Neural cell (in vitro differentiated cells): ENCODE measurements around the gene MAD1L1. TPM values are rescaled to one million over a fixed set of nuclear protein-coding genes. Genes with fewer than 3 reads are reported as not detected.

ENCODE experiments used
- H2AFZ ChIP-seq: fragments of 200-600, 300-800 bp; sonication (generic), shearing (Covaris generic); 2 replicates; pipeline ENCODE4 v1.6.0; 2014; ENCODE audit warnings: low read depth, mild to moderate bottlenecking, antibody characterized with exemption, low read length, moderate library complexity
- H3F3A ChIP-seq: fragments of 200-600 bp; shearing (Covaris generic); 2 replicates; pipeline ENCODE4 v1.6.1; 2016; ENCODE audit warnings: mild to moderate bottlenecking, moderate library complexity, mixed read lengths, antibody characterized with exemption, low read length; ENCODE audit not compliant: insufficient read depth, poor library complexity, severe bottlenecking
- H3K27ac ChIP-seq: fragments of 200-600, 300-800 bp; sonication (generic), shearing (Covaris generic); 2 replicates; pipeline ENCODE4 v1.5.1; 2014; ENCODE audit warnings: mild to moderate bottlenecking, low read length, moderate library complexity
- H3K27me3 ChIP-seq: fragments of 300-800, 200-600 bp; sonication (generic), shearing (Covaris generic); 2 replicates; pipeline ENCODE4 v1.6.0; 2014; ENCODE audit warnings: mild to moderate bottlenecking, low read depth, low read length, moderate library complexity; ENCODE audit not compliant: insufficient read depth
- H3K36me3 ChIP-seq: fragments of 300-800, 200-600 bp; sonication (generic), shearing (Covaris generic); 2 replicates; pipeline ENCODE4 v1.5.1; 2014; ENCODE audit warnings: mild to moderate bottlenecking, antibody characterized with exemption, low read length, moderate library complexity; ENCODE audit not compliant: insufficient read depth
- H3K4me2 ChIP-seq: fragments of 300-800, 200-600 bp; sonication (generic), shearing (Covaris generic); 2 replicates; pipeline ENCODE4 v1.6.0; 2014; ENCODE audit warnings: mild to moderate bottlenecking, low read length
- H3K4me3 ChIP-seq: fragments of 300-800, 200-600 bp; sonication (generic), shearing (Covaris generic); 2 replicates; pipeline ENCODE4 v1.5.1; 2014; ENCODE audit warnings: mild to moderate bottlenecking, low read length, moderate library complexity
- H3K79me2 ChIP-seq: fragments of 200-600 bp; shearing (Covaris generic); replicated peaks from 2 replicates; pipeline ENCODE4 v1.6.0; 2014; ENCODE audit warnings: mild to moderate bottlenecking, low read length, moderate library complexity; ENCODE audit not compliant: insufficient read depth
- H3K9ac ChIP-seq: fragments of 300-800, 200-600 bp; sonication (generic), shearing (Covaris generic); 2 replicates; pipeline ENCODE4 v1.6.1; 2016; ENCODE audit warnings: mild to moderate bottlenecking, low read length, mixed read lengths
- H3K9me2 ChIP-seq: fragments of 200-600 bp; shearing (Covaris generic); 2 replicates; pipeline ENCODE4 v1.6.1; 2016; ENCODE audit warnings: mild to moderate bottlenecking, low read length, mixed read lengths; ENCODE audit not compliant: insufficient read depth
- H3K9me3 ChIP-seq: fragments of 200-600, 300-800 bp; sonication (generic), shearing (Covaris generic); 2 replicates; pipeline ENCODE4 v1.6.1; 2016; ENCODE audit warnings: mild to moderate bottlenecking, mixed run types, low read length, moderate library complexity, mixed read lengths
- H4K20me1 ChIP-seq: fragments of 200-600 bp; shearing (Covaris generic); 2 replicates; pipeline ENCODE4 v1.6.1; 2016; ENCODE audit warnings: mild to moderate bottlenecking, mixed run types; ENCODE audit not compliant: insufficient read depth
- EZH2 ChIP-seq: fragments of 200-600, 300-800 bp; shearing (Covaris generic), sonication (generic); IDR thresholded peaks from 2 replicates; pipeline ENCODE4 v1.6.1; 2014; ENCODE audit warnings: antibody characterized with exemption, low read length, borderline replicate concordance, mild to moderate bottlenecking; ENCODE audit not compliant: insufficient read depth, poor library complexity, severe bottlenecking
- MXI1 ChIP-seq: fragments of 450-650 bp; conservative IDR thresholded peaks from 2 replicates; pipeline ENCODE4 v1.6.1; 2014; ENCODE audit warnings: antibody characterized with exemption, mild to moderate bottlenecking; ENCODE audit not compliant: poor library complexity, severe bottlenecking
- RAD21 ChIP-seq: fragments of 450-650 bp; conservative IDR thresholded peaks from 2 replicates; pipeline ENCODE4 v1.6.1; 2014; ENCODE audit warnings: antibody characterized with exemption, mild to moderate bottlenecking, moderate library complexity
- REST ChIP-seq: IDR thresholded peaks from 2 replicates; pipeline ENCODE4 v1.6.1; 2012; ENCODE audit warnings: borderline replicate concordance
- SMC3 ChIP-seq: fragments of 450-650 bp; conservative IDR thresholded peaks from 2 replicates; pipeline ENCODE4 v1.6.1; 2014; ENCODE audit warnings: antibody characterized with exemption, mild to moderate bottlenecking, moderate library complexity; ENCODE audit not compliant: poor library complexity
- TAF1 ChIP-seq: IDR thresholded peaks from 2 replicates; pipeline ENCODE4 v1.6.1; 2012; ENCODE audit warnings: low read depth
- polyA plus RNA-seq: library from polyadenylated mRNA; depleted of rRNA; stranded (reverse); fragments of >200 nt; gene quantifications from 2 replicates; pipeline ENCODE4 v1.2.3, GENCODE V29; 2014

Gene MAD1L1
- polyA plus RNA-seq, 1 donor from 2014 or later, result 31.4 TPM

- Histone ChIP-seq H3K9me2 (no peaks in the 10 kb centered on the region), H4K20me1 (no peaks in the 10 kb centered on the region), H3K27ac (no peak overlapping the region), H3K9ac (no peak overlapping the region), H3K79me2 (no peaks in the 10 kb centered on the region), H2AFZ (no peak overlapping the region), H3K4me2 (no peak overlapping the region), H3K27me3 (no peaks in the 10 kb centered on the region), H3K9me3 (no peaks in the 10 kb centered on the region), H3F3A (no peaks in the 10 kb centered on the region), H3K36me3 (peaks cover 5% of the 10 kb centered on the region), H3K4me3 (no peak overlapping the region)
- no peak for TF ChIP-seq REST
- TF ChIP-seq EZH2, result no peak
- no peak for TF ChIP-seq SMC3
- TF ChIP-seq RAD21, result no peak
- TF ChIP-seq TAF1, result no peak
- no peak for TF ChIP-seq MXI1
Observed at GRCh38 chr7:2165610-2166594, 66.8 kb downstream of the MAD1L1 start.

DNA sequence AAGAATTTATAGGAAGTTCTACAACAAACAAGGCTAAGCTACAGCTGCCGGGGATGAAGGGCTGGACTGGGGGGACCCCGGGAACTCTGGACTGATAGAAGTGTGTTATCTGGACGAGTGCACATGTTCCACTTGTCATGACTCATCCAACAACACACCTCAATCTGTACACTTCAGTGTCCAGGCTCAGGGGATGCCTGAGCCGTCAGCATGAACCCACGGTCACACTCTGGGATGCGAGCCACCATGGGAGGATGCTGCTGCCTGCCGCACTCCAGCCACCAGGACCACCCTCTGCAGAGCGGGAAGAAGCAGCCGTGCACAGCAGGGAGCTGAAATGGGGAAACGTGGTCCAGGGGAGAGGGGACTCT, 67.5 kb downstream of the MAD1L1 start:
- Histone ChIP-seq H4K20me1 (no peaks in the 10 kb centered on the region), H3K79me2 (no peaks in the 10 kb centered on the region), H3K4me3 (no peak overlapping the region), H3K36me3 (peaks cover 5% of the 10 kb centered on the region), H3K27ac (no peak overlapping the region), H3K4me2 (no peak overlapping the region), H3K27me3 (no peaks in the 10 kb centered on the region), H3K9ac (no peak overlapping the region), H2AFZ (no peak overlapping the region), H3K9me3 (no peaks in the 10 kb centered on the region), H3K9me2 (no peaks in the 10 kb centered on the region), H3F3A (no peaks in the 10 kb centered on the region)
- TF ChIP-seq MXI1 (no peak), REST (no peak)
